Stimulated activated CD8-positive, alpha-beta memory T cell treated with anti-CD3 and anti-CD28 coated beads, Interleukin-15, amount 100 ng/mL, for 24 hours (primary cell): ENCODE results near the gene FADS6.
A peak's percentile ranks its signal among the peaks of the same experiment; 100 is the strongest.
"Not testable (repeated sequence)": the region's sequence is repeated elsewhere in the genome, so short reads cannot be mapped to it uniquely, and the experiment has no call there.

ENCODE experiments used
- DNase-seq: peaks from one replicate; pipeline ENCODE4 v3.0.0-alpha.2; 2020; ENCODE audit warnings: low read depth

Gene FADS6

DNA sequence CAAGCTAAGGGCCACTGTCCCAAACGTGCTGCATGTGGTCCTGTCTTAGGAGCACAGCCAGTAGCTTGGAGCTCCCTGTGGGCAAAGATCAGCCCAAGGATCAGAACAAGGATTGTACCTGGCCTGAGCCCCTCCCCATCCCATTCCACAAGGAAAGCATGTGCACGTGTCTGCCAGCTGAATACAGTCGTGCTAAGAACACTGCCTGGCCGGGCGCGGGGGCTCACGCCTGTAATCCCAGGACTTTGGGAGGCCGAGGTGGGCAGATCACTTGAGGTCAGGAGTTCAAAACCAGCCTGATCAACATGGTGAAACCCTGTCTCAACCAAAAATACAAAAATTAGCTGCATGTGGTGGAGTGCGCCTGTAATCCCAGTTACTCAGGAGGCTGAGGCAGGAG, 23.4 kb downstream of the FADS6 start:
- not testable (repeated sequence) for DNase-seq

DNA sequence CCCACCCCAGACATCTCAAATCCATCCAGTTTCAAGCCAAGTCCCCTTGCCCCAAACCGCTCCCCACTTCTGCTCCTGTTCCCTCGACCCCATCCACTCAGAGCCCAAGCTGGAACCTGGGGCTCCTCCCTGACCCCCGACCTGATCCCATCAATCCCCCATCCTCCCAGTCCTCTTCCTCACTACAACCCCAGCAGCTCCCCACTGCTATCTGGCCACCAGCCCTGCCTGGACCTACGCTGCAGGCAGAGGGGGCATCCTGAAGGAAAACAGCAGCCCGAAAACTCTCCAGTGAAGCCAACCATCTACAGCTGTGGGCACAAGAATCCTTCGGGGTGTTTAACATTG, 24.6 kb downstream of the FADS6 start:
- no peak for DNase-seq

DNA sequence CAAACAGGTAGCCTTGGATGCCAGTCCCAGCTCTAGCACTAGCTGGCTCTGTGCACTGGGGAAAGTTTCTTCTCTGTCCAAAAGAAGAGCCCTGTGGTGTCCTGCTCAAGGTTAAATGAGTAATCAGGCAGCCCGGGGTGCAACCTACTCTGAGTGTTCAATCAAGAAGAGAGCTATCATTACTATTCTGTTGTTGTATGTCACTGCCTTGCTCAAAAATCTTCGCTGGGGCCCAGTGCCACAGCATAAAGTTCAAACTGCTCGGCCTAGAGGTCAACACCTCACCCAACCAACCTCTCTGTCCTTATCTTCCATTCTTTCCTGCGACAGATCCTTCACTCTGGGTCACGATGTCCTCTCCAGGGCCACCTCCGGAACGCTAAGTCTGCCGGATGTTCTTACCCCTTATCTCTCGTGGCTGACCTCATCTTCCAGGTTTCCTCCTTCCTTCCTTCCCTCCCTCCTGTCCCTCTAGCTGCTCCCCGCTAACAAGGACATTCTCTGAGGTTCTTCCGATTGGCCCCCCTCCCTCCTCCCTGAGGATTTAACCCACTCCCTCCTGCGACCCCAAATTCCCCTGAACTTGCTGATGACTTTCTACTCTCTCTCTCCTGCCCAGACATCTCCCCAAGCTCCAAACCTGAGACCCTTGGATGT, 25.1 kb downstream of the FADS6 start:
- no peak for DNase-seq

DNA sequence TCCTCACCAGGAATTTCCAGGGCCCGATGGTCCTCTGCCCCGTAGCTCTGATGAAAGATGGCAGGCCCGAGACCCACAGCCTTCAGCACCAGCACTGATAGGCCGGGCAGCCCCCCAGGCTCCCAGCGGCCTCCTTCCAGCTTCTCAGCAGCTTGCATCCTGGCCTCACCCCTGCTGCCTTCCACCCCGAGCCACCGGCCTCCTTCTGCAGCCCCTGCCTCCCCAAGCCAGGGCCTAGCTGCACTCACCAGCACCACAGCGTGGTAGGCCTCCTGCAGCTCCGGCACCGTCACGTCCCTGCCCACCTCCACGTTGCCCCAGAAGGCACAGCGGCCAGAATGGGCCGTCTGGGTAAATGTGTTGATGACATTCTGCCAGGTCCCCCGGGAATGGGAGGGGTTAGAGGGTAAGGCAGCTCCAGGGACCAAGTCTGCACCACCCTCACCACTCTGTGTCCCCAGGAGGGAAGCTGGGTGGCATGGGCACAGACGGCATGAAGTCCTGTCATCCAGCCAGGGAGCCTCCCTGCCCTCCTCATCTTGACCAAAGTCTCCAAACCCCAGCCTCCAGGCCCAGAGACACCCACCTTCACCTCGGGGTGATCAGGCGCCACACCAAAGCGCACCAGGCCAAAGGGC, 27.1 kb downstream of the FADS6 start:
- no peak for DNase-seq

DNA sequence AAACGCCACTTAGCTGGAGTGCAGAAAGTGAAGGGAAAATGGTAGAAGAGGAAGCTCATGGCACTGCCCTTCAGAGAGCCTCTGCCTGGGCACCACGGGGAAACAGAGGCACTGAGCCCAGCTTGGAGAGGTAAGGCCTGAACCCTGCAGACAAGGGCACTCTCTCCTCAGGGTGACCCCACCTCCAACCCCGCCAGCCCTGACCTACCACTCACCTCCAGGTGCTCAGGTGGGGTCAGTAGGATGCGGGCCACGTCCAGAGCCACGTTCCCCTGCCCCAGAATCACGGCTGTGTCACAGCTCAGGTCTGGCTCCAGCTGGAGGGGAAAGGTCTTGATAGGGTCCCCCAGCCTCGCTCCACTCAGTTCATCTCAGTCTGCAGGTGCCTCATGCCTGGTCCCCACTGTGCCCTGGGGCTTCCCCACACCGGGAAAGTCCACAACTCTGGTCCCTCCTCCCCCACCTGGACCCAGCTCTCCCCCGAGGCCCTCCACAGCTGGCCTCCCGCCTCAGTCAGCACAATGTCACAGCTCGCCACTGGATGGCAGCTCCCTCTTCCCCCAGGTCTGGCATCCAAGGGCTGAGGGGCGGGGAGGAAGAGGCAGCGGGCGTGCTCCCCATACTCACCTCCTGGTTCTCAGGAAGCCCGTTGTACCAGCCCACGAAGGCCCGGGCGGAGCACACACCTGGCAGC, 27.8 kb downstream of the FADS6 start:
- no peak for DNase-seq

DNA sequence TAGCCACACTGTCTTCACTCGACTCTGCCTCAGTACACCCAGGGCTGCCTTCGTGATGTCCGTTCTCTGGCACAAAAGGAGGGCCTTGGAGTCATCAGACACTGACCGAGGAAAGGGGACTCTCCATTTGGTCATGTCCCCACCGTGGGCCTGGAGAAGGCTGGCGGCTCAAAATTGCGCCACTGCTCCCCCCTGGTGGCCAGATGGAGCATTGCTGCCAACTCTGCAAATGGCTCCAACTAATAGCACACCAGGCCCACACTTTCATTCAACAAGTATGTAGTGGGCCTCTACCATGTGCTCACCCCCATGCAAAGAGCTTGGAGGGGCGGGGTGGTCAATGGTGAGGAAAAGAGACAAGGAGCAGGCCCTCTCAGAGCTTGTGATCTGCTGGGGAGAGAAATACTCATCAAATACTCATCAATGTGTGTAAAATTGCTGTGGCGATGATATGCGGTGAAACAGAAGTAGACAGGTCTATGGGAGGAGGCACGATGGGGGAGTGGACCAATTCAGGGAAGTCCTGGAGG, 28.5 kb downstream of the FADS6 start:
- DNase-seq = peak; percentile 48

DNA sequence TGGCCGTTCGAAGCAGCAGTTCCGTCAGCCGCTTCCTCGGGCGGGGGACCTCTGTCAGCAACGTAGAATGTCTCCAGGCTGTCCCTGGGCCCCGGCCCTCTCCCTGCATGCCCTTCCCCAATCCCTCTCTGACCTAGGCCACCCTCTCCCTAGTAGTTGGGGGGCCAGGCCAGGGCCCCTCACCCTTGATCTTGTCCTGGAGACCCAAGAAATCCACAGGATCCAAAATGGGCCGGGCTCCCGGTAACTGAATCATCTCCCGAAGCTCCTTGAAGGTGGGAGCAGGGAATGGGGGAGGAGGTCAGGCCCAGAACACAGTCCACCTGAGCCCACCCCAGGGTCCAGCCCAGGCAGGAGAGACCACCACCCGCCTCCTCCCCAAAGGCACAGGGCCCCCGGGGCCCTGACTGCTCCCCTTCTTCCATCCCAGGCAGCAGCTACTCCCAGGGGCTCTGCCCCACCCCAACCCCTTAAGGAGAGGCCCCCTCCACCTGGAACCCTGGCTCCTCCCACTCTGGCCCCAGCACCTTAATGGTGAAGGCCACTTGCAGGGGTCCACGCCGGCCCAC, 29.1 kb downstream of the FADS6 start:
- no peak for DNase-seq

DNA sequence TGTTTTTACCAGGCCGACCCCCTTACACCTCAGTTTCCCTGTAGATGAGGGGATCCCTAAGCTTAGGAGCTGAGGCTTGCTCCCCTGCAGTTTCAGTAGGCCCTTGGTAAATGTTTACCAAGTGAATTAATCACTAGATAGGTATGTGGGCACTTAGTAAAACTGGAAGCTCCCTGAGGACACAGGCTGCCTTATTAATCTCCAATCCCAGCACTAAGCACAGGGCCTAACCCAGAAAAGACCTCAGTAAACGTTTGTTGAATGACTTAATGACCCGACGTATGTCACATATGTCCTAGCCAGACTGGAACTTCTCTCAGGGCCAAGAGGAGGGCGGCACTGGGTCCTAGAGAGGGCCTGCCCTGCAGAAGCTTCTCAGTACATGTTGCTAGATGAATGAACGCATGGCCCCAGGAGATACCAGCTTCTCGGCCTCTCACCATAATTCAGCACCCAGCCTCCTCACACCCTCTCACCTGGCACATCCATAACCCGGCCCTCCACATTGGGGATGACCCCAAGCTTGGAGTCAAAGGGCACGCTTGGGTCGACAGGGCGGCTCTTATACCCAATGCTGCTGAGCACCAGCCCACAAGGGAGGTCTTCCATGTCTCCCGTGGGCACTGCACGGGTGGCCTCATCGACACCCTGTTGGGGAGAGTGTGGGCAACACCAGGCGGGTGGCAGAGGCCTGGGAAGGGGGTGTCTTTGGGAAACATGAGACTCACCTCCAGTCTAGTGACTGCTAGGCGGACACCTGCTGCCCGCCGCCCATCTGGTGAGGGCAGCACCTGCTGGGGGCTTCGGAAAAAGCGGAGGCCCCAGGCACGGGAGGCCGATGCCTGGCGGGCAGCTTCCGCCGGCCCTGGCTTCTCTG, 29.8 kb downstream of the FADS6 start:
- no peak for DNase-seq

DNA sequence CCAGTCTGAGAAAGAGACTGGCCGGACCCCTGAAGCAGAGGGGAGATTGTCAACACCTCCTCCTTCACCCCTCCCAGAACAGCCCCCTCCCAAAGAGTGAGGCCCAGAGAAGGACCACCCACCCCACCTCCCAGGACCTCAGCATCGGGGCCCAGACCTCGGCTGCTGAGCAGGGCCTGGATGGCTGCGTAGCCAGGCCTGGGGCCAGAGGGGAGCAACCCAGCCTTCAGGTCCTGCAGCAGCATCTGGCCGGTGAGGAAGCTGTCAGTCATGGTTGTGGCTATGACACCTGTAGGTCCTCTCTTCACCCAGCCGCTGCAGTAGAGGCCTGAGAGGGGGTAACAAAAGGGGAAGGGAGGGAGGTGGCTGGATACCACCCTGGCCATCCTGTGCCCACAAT, 30.5 kb downstream of the FADS6 start:
- no peak for DNase-seq

DNA sequence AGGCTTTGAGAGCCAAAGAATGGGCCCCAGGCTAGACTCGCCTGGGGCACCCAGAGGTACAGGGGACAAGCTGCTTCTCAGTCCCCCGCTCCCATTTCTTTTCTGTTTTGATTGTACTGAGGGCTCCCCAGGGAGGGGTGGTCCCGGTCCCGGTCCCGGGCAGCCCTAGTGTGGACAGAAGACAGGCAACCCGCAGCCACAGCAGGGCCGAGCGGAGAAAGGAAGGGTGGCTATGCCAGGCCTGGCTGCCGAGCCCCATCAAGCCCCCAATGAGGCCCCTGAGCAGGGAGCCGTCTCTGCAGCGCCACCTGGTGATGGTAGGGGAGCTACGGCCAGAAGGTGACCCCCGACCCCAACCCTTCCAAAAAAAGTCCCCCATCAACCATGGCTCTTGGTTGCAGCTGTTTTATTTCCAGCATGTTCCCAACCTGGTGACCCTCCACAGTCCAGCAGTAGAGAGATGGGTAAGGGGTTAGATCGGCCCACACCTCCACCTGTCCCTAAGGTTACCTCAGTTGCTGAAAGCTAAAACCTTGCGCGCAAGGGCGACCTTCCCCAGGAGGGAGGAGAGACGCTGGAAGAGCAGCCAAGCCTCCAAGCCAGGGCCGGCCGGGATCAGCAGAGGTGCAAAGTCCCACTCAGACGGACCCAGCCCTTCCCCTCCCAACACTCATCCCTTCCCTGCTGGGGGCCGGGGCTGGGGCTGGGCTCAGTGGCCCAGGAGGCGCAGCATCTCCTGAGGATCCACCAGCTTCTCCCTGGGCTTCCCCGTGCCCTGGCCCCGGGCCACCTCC, 31.1 kb downstream of the FADS6 start:
- peak; percentile 56 for DNase-seq

DNA sequence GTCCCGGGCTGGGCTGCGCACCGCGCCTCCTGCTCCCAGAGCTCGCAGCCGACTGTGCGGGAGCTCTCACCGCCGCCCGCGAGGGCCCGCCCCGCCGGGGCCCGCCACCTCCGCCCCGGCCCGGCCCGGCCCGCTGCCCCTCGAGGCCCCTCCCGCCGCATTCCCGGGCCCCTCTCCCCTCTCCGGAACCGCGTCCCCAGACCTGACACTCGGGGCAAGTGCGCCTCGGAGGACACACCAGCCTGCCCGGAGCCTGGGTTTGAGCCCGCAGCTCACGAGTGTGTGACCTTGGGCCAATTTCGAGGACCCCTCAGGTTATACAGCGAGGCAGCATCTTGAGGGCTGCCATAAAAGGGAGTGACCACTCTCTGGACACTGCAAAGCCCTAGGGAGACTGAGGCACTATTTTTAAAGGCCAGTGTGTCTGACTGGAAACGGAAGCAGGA, 31.7 kb downstream of the FADS6 start:
- no peak for DNase-seq

DNA sequence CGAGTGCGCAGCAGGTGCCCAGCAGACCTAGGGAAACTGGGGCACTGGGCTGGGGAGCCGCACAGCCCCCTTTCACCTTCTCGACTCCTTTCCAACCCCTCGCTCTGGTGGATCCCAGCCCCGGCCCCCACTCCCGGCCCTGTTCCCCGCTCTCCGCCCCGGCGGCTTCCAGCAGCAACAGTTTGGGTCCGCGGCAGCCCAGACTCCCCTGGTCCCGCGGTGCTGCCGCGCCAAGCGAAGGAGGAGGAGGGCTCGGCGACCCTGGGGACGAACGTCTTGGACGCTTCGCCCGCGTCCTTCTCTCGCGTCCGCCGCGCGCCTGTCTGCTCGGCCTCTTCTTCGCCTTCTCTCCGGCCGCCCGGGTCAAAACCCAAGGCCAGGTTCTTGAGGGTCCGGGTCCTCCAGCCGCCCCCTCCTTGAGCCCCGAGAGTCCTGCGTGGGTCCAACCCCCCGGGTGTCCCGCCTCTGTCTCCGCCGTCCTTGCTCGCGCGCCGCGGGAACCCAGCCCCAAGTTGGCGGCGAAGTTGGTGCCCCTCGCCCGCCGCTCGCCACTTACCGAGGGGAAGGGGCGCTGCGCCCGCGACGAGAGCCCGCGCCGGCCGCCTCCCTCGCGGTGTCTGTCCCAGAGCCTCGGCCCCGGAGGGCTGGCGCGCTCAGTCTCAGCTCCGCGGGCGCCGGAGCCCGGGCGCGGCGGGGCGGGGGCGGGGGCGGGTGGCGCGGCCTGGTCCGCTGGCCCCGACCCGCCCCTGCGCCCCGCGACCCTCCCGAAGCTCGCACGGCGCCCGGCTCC, 32.4 kb downstream of the FADS6 start:
- no peak for DNase-seq

DNA sequence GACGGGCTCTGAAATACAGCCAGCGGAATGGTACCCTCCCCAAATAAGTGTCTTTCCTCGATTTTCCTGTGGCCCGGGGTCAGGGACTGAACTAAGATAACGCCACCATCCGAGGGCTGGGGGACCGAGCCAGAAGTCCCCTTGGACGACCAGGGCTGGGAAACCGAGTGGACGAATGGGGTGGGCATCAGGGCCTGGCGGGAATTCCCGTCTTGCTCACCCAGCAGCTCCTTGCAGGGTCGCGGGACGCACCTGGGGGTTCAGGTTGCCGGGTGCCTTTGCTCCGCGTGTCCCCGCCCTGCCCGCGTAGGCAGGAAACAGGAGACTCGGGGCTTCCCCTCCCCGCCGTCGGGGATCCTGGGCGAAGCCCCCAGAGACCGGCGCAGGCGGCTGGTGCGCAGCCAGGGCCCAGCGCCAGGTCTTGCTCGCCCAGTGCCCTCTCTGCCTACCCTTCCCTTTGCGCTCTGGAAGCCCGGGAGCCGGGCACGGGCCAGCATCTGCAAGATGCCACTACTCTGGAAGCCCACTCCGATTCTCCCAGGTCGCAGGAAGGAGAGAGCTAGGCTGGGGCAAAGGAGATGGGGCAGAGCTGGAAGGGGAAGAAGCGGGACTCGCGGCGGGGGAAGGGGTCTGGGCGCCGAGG, 33.1 kb downstream of the FADS6 start:
- DNase-seq = no peak

DNA sequence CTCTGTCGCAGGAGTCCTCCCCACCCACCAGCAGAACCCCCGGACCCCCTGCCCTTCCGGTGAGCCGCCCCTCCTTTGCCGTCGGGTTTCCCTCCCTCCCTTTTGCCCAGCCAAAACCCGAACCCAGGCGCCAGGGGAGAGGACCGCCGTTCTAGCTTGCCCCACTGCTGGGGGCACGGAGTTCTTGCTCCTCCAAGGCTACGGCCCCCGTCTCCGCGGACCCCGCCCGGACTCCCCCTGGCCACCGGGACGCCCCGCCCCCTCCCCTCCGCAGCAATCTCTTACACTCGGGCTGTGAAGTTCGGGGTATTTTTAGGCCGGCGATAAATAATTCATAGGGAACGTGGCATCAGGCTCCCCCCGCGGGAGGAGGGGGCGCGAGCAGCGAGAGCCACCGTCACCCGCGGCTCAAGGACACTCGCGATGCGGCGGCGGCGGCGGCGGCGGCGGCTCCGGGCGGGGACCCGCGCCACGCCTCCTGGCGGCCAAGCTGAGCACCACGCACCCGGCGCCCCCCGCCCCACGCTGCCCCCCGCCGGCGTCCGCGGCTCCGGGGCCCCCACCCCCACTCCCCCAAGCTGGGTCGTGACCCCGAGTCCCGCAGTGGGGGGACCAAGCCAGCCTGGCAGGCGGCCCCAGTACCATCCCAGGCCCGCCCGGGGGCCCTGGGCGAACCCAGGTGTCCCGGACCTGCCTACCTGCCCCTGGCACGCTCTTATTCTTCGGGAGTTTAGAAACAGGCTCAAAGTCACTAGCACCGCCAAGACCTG, 33.8 kb downstream of the FADS6 start, which contains the start of gene GRIN2C:
Gene GRIN2C (minus strand): TSS at position 427 of the 770 bp plus-strand sequence. CDS start 4,793 bp downstream, outside the sequence.
- no peak for DNase-seq

DNA sequence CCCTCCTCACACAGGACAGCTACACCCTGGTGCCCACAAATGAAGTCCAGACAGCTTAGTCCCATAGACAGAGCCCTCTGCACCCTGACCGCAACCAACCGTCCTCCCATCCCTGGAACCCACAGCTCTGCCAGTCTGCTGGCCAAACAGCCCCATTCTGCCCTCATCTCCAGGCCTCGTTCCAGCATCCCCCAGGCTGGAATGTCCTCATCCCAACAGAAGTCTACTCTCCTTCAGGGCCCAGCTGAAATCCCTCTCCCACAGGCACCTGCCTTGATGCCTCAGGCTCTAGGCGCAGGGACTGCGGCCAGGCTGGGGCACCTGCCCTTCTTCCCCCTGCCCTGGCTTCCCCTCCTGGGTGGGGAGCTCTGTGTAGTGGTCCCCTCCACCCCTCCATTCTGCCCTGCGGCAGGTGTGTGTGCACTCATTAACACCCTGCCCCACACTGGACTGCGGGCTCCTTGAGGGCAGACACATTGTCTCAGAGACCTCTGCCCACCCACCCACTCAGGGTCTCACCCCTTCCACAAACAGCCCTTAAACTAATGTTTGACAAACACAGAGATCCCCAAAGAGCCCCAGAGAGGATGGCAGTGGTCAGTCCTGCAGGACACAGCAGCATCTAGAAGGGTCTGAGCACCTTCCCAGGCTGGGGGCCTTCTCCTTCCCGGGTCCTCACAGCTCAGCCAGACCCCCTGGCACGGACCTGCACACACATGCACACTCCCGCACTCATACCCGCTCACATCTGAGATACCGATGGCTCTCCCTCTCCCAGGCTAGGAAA, 34.6 kb downstream of the FADS6 start:
- DNase-seq = no peak

DNA sequence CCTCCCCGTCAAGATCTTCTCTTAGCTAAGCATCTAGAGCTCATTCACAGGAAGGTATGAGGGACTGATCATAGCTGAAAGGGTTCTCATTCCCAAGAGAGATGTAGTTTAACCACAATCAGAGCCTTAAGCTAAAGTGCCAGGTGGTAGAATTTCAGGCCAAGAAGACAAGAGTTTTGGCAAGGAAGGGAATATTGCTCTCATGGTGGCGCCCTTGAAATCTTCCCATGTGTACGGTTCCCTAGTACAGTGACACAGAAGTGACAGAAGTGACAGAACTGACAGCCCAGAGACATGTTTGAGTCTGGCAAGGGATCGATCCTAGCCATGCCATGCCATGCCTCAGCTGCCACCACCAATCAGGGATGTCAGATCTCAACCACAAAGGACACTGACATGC, 36.2 kb downstream of the FADS6 start:
- no peak for DNase-seq

DNA sequence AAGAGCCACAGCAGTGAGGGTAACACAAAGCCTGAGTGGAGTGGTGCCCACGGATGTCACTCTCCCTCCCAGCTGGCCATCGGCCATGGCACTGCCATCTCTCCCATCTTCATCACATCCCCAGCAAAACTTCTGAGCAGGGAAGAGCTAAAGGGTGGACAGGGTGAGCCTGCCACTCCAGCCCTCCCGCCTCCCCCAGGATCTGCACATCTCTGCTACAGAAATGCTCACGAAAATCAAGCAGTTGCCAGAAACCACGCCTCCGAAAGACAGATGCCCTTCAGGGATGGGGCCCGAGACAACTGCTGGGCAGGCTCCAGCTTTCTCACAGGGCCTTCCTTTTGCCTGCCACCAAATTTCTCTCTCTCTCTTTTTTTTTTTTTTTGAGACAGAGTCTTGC, 37.3 kb downstream of the FADS6 start:
- no peak for DNase-seq

DNA sequence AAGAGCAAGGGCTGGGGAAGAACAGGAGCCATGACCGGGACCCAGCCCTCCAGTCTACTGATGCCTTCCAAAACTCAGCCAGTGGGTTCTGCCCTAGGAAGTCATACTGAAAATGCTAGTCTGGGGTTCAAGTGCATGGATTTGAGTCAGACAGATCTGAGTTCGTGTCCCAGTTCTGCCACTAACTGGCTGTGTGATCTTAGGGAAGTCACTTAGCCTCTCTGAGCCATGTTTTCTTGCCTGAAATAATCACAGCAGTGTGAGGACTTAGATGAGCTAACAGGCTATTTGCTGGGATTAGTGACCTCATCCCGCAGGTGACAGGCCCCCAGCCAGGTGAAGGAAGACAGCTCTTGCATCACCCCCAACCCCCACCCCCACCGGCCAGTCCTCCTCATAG, 38.1 kb downstream of the FADS6 start:
- no peak for DNase-seq
